ENCODE results near the gene BNC1.

The BNC1 gene, protein sequence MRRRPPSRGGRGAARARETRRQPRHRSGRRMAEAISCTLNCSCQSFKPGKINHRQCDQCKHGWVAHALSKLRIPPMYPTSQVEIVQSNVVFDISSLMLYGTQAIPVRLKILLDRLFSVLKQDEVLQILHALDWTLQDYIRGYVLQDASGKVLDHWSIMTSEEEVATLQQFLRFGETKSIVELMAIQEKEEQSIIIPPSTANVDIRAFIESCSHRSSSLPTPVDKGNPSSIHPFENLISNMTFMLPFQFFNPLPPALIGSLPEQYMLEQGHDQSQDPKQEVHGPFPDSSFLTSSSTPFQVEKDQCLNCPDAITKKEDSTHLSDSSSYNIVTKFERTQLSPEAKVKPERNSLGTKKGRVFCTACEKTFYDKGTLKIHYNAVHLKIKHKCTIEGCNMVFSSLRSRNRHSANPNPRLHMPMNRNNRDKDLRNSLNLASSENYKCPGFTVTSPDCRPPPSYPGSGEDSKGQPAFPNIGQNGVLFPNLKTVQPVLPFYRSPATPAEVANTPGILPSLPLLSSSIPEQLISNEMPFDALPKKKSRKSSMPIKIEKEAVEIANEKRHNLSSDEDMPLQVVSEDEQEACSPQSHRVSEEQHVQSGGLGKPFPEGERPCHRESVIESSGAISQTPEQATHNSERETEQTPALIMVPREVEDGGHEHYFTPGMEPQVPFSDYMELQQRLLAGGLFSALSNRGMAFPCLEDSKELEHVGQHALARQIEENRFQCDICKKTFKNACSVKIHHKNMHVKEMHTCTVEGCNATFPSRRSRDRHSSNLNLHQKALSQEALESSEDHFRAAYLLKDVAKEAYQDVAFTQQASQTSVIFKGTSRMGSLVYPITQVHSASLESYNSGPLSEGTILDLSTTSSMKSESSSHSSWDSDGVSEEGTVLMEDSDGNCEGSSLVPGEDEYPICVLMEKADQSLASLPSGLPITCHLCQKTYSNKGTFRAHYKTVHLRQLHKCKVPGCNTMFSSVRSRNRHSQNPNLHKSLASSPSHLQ

DNA sequence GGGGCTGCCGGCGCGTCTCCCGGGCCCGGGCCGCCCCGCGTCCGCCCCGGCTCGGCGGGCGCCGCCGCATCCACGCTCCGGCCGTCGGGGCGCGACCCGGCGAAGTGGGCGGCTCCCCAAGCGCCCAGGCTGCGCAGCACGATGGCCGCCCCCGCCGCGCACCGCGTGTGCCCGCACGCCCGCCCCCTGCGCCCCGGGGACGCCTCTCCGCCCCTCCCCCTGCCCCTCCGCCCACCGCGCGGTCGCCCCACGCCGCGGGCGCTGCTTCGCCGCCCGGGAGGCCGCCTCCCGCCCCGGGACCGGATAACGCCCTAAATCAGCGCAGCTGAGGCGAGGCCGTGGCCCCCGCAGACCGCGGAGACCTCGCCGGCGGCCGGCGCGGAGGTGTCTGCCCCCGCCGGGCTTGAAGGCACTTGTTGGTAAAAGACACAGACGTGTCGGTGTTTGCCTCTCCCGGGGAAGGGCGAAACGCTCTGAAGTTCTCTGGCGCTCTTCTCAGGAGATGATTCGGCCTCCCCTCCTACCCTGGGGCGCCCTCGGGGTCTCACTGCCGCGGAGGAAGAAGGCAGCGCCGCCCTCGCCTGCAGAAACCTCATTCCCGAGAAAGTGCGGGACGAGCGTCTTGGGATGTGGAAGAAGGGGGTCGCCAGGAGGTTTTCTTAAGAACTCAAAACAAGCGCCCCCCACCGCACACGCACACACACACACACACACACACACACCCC lies at the start of gene BNC1:
BNC1 (minus strand) TSS at position 106 of the 725 bp plus-strand sequence; CDS start at position 70, 36 bp downstream.
- no peak for DNase-seq (ENCODE audit: low read depth in 2 of 3, low spot score in 2 of 3)

DNA sequence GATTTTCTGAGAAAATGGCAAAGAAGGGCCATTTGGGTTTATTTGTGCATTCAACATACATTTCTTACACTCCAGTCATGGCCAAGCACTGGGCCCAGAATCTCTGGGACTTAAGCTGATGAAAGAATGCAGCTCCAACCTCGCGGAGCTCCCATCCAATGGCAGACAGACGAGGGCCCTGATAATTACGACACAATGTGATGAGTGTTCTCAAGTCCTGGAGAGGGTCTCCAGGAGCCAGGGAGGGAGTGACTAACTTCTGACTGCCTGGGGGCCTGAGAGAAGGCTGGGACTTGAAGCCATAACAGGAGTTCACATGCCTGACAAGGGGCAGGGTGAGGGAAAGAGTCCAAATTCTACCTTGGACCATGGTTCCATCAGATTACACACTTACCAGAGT lies 42.6 kb upstream of the BNC1 start:
- no peak for DNase-seq (ENCODE audit: low read depth in 2 of 3, low spot score in 2 of 3)

DNA sequence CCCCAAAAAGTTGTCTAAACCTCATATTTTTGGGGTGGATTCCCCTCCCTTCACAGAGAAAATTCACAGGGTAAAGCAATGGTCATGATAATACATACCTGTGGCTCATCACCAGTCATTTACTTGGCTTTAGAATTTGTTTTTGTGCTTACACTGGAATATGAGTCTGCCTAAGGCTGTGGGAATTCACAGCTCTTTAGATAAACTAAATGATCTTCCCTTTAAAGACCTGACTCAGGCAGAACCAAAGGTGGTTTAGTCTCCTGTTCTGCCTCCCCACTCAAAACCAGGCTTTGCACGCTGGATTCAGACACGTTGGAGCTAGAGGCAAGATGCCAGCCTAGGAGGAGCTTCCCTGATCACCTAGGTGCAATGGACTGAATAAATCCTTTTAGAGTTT lies 40.3 kb upstream of the BNC1 start:
- DNase-seq (ENCODE audit: low read depth in 2 of 3, low spot score in 2 of 3): no peak

DNA sequence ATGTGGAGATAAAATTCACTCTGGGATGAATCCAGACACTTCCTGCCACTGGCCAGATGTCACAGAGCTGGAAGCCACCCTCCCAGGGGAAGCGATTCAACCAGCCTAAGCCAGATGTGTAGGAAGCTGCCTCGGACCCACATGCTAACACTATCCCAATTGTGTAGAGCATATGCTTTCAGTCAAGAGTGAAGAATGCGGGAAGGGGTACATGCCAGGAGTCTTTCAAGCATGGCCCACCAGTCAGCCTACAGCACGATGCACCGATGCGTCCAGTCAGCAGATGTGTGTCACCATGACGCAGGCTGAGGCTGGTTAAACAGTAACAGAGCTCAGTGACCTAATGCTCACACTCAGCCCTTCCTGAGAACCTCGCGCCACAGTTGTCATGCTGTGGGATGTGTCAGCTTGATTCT lies 38.8 kb upstream of the BNC1 start:
- no peak for DNase-seq (ENCODE audit: low read depth in 2 of 3, low spot score in 2 of 3)

DNA sequence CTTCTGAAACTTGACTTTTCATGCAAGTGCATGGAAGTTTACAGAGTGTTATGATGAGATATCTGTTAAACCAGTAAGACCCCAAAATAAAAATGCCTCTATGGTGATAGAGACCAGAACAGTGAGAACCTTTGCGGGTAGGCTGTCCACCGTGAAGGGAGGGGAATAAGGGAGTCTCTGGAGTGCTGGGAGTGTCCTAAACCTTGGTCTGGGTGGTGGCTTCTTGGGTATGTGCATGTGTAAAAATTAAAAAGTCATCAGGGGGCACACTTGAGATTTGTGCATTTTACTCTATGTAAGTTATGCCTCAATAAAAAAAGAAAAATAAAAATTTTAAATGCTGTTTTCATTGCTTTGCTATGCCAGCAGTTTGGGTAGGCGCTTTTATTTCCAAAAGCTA lies 38.2 kb upstream of the BNC1 start:
- no peak for DNase-seq (ENCODE audit: low read depth in 2 of 3, low spot score in 2 of 3)

DNA sequence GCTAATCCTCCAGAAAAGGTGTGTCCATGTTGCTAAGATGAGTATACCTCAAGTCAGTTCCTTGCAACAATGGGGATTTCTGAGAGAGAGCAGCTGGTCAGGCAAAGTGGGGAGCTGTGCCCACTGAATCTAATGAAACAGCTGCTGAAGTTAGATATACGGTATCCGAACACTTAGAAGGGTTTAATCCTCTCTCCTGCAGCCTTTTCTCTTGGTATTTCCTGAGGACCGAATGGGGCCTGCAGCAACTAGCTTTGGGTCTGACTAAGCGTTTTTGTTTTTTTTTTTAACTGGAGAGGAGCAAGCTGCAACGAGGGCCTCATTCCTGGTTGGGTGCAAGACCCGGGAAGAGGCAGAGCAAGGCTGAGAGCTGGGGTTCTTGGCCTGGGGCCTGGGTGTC lies 37.6 kb upstream of the BNC1 start:
- no peak for DNase-seq (ENCODE audit: low read depth in 2 of 3, low spot score in 2 of 3)

DNA sequence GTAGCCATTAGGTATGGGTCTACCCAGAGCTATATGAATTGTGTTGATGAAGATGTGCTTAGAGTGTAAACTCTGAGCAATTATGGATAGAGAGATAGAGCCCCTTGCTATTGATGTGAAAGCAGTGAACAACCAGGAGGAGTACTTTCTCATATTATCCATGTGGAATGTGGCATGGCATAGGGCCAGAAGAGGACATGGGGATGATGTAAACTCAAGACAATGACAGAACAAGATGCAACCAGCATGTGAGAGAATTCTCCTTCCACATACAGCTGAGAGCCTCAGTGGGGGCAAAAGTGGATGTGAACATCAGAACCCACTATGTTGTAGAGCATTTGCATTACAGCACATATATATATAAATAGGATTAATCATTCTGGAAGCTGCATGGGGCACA lies 36.4 kb upstream of the BNC1 start:
- DNase-seq (ENCODE audit: low read depth in 2 of 3, low spot score in 2 of 3): no peak

DNA sequence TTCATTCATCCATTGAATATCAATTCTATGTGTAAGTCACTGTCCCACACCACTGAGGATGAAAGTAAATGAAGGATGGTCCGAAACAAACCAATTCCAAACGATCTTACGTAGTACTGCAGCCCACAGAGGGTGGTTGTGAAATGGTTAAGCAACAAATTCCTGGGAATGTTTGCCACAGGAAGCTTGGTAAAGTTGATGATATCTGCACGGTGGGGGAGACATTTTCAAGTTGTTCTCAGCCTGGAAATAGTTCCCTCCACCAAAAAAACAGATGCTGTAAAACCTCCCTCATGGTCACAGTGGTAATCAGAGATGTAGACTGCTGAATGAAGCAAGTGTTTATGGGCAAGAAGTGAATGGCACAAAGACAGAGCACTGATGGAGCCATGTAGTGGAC lies 35.9 kb upstream of the BNC1 start:
- DNase-seq (ENCODE audit: low read depth in 2 of 3, low spot score in 2 of 3): no peak

DNA sequence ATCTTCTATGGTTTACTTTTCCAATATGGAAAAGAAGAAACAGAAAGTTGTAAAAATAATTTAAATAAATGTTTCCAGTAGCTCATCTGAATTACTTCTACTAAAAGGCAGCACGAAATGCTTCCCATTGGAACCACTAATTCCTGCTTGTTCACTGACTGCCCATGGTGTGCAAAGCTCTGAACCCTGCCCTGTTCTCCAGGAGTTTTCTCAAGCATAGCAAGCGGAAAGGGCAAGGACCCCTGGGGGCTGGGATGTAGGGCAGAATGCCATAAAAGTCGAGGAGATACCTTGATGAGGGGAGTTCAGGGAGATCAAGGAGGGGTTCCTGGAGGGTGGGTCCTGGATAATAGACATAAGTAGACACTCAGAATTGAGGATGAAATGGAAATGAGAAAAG lies 35.3 kb upstream of the BNC1 start:
- DNase-seq (ENCODE audit: low read depth in 2 of 3, low spot score in 2 of 3): no peak

DNA sequence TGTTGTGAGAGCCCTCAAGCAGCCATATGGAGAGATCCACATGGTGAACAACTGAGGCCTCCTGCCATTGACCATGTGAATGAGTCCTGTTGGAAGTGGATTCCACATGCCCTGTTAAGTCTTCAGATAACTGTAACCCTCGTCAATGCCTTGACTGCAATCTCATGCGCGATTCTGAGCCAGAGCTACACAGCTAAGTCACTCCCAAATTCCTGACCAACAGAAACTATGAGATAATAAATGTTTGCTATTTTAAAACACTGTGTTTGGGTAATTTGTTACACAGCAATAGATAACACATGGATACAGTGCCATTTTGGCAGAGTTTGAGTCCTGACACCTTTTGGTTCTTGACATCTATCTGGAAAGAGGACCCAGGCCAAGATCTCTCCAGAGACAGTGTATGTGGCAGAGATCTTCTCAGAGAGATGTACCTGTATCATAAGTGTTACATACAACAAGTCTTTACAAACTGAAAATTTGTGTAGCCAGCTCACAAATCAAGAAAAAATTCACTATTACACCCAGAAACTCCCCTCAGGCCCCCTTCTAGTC lies 34.5 kb upstream of the BNC1 start:
- DNase-seq (ENCODE audit: low read depth in 2 of 3, low spot score in 2 of 3): no peak

DNA sequence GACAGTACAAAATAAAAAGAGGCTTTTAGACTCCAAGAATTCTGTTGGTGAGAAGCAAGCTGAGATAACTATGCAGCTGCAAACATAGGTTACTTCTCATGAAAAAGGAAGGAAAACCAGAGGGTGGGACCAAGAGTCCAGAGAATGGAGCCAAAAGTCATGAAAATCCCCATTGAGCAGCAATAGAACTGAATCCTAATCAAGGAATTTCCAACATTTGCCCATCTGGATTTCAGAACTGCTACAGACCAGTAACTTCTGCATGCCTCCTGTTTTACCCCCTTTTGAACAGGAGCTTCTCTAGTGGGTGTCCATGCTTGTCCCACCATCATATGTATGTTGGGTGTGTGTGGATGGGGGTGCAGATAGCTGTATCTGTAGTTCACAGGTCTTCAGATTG lies 33.6 kb upstream of the BNC1 start:
- no peak for DNase-seq (ENCODE audit: low read depth in 2 of 3, low spot score in 2 of 3)

DNA sequence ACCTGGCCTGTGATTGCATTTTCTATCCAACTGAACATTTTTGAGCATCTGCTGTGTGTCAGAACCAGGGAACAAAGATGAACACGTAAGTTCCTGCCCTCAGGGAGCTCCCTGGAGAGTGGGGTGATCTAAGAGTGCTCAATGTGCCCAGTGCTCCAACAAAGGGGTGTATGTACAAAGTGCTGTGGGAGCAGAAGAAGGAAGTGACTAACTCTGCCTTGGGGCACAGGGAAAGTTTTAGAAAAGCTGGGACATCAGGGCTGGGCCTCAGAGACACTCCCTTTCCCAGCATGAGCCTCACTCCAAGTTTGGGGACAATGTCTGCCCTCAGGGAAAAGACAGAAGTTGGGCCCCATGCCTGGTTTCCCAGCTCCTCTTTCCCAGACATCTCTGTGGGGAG lies 27.6 kb upstream of the BNC1 start:
- DNase-seq (ENCODE audit: low read depth in 2 of 3, low spot score in 2 of 3): no peak

DNA sequence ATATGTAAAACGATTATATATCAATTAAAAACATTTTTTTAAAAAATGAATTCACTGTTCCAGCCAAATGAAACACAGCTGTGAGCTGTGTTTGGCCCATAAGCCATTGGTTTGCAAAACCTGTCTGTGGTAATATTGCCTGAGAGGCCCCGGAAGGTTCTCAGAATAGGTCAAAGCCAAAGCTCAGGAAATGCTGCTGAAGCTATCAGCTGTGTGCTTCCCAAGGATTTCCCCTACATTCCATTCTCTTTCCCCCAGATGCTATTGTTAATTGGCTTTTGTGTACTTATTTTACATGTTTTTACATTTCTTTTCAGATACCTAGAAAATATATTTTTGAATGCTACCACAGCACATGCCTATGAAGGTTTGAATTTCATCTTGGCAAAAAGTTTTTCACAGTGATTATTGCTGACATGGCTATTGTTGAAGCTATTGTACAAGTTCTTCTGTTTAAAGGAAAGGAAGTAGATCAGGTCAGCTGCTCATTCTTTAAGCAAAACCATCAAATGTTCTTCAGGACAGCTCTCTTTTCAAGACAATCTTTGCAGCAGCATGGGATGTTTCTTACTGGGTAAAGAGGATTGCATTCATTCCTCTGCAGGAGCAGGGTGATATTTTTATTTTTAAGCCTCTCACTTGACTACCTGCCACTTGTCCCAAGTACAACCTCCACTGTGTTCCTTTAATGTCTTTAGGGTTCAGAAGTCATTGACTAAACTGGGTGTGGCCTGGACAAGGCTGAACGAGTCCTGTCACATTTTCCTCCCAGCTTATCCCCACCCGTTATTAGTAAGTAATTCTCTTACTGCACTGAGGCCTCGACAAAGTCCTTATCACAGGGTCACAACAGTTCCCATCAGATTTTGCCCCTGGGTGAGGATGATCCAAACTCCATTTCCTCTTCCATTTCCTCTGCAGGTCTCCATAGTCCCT lies 26.3 kb upstream of the BNC1 start:
- no peak for DNase-seq (ENCODE audit: low read depth in 2 of 3, low spot score in 2 of 3)

DNA sequence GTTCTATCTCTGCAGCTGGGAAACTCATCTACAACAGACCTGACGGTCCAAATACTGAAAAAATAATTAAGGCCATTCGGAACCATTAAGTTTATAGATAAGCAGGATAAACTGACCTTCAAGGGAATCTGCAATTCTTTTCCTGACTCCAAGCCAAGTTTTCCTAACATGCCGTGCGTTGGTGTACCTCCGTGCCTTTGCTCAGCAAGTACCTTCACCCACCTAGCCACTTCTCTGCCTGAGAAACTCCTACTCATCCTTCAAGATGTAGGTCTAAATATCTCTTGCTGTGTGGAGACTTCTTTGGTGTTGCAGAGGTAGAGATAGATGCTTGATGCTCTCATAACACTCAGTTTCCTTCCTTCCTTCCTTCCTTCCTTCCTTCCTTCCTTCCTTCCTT lies 24.2 kb upstream of the BNC1 start:
- no peak for DNase-seq (ENCODE audit: low read depth in 2 of 3, low spot score in 2 of 3)

DNA sequence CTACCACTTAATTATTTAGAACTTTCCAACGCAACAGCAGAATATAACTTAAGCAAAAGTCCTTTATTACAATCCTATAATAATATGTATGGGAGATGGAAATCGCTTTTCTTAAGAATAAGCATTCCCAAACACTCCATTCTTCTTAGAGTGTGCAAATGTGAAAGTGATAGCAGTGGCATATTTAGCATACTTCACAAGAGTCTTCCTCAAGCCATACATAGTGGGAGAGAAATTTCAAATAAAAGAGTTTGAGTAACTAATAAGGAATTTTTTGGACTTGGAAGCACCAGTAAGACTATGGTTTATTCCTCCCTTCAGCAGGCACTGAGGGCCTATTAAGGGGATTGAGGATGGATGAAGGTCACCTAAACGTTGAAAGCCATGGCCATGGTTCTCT lies 22.1 kb upstream of the BNC1 start:
- no peak for DNase-seq (ENCODE audit: low read depth in 2 of 3, low spot score in 2 of 3)

DNA sequence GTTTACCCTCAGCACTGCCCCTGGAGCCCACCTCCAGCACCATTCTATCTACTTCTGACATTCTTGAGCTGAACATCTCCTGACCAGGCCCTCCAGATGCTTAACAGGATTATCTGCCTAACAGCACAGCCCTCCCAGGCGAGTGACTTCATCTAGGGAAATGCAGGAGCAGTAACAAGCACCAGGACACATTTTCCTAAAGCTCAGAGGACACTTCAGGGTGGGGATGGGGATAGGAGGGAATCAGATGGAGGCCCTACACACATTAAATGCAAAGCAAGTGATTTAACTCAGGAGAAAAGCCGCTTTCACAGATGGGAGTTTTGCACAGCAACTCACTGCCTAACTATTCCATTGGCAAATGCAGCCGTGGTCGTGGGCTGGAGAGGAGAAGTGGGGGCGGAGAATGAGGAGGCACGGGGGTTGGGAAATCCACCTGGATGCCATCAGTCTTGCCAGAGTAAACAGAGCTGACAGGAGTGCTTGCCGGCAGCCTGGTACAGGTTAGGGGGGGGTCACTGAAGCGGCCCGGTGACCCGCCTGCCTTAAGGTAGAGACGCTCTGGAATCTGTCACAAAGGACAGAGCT lies 21.3 kb upstream of the BNC1 start:
- DNase-seq (ENCODE audit: low read depth in 2 of 3, low spot score in 2 of 3): no peak

DNA sequence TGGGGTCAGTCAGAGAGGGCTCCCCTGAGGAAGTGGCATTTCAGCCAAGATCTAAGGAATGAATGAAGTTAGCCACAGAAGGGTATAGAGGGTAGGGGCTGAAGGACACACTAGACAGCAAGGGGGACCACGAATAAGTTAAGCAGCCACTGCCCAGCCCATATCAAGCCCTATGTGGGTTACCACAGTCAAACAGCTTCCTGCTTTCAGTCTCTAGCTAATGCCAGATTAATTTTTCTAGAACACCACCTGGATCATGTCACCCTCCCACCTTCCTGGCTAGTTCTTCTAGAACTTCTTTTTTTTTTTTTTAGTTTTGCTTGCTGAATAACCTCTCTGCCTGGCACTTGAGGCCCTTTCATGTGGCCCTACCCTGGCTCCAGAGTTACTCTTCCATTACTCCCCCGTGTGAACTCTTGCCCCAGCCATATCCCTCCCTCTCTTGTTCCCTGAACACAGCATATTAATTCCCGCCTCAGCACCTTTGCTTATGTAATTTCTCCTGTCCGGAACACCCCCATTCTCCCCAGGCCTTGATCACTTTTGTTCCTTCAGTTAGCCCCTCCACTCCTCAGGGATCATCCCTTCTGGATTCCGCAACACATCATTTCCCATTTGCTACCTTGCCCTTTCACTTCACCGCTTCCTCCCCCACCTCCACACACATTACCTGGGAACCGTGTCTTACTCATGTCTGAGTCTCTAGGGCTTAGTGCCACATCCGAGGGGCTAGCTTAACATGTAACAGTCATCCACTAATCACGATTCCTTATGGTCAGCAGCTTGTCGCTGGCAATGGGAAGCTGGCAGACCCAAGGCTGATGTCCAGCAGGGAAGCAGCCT lies 20.6 kb upstream of the BNC1 start:
- no peak for DNase-seq (ENCODE audit: low read depth in 2 of 3, low spot score in 2 of 3)

DNA sequence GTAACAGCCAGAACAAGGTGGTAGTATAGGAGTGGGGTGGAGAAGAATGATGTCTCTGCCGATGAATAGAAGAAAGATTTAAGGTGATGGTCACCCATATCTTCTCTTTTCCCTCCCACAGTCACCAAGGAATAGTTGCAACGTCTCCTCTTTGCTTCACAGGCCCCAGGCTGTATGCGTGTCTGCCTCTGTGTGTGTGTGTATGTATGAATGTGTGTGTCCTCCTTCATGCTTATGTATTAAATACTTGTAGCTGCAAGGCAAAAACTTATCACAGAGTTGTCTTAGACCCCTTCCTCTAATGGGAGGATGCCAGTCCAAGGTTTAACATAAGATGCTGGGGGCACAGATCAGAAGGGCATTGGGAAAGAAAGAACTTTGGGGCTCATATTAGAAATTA lies 19.1 kb upstream of the BNC1 start:
- DNase-seq (ENCODE audit: low read depth in 2 of 3, low spot score in 2 of 3): no peak

DNA sequence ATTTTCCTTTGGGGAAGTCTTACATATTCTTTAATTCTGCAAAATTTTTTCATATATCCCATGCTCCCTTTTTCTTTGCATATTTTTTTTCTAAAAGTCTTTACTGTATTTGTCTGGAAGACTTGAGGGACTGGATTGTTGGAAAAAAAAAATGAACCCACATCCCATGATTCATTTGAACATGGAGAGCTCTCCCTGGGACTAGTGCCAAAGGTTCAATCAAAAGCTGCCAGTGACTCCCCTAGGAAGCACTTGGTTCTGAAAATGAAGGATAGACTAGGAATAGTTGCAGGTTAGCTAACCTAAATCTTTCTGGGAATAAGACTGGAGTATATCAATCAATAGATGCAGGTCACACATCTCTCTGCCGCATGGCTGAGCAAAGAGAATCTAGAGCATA lies 16.4 kb upstream of the BNC1 start:
- no peak for DNase-seq (ENCODE audit: low read depth in 2 of 3, low spot score in 2 of 3)

Data from activated CD8-positive, alpha-beta memory T cell treated with anti-CD3 and anti-CD28 coated beads for 48 hours (primary cell).